ENCODE measurements around the gene ADAMTS6.

DNA sequence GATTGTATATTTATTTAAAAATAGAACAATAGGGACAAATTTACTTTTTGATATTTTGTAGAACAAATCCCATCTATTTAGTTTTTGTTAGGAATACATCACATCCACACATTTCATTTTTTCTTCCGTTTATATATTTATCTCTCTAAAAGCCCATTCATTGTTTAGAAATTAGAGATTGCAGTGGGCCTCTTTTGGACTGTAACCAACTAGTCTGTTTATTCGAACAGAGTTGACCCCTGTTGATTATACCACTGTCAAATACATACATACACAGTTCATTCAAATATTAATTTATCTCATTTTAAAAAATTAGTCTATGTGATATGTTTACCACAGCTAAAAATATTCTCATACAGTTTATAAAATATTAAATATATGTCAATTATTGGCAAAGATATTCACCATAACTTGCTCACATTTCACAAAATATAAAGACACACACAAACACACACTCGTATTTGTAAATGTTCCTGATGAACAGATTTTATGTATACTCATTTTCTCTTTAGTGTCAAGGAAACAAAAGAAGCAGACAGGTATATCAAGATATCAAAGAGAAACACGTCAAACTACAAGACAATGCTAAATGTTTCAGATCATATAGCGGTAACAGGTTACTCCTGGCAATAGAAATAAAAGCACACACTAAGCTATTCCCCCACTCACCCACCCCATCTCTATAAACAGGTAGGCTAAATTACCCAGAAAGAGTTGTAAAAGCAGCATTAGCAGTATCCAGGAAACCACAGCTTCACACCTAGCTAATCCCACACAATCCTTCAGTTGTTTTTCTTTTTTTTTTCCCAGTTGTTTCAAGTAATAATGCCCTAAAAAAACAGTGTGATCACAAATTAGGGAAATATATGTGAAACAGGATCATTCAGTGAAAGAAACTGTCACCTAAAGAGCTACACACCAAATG is 283.9 kb downstream of the ADAMTS6 start:
- TF ChIP-seq, protein P1, sequence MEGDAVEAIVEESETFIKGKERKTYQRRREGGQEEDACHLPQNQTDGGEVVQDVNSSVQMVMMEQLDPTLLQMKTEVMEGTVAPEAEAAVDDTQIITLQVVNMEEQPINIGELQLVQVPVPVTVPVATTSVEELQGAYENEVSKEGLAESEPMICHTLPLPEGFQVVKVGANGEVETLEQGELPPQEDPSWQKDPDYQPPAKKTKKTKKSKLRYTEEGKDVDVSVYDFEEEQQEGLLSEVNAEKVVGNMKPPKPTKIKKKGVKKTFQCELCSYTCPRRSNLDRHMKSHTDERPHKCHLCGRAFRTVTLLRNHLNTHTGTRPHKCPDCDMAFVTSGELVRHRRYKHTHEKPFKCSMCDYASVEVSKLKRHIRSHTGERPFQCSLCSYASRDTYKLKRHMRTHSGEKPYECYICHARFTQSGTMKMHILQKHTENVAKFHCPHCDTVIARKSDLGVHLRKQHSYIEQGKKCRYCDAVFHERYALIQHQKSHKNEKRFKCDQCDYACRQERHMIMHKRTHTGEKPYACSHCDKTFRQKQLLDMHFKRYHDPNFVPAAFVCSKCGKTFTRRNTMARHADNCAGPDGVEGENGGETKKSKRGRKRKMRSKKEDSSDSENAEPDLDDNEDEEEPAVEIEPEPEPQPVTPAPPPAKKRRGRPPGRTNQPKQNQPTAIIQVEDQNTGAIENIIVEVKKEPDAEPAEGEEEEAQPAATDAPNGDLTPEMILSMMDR (IDR thresholded peaks at IDR 0.05; ENCODE audit: low read depth, low read length, poor library complexity, severe bottlenecking): no peak
- no peak for TF ChIP-seq EZH2phosphoT487 (IDR thresholded peaks at IDR 0.05; ENCODE audit: borderline replicate concordance, low read length)
